ENCODE measurements around the gene CPSF7. TPM values are rescaled to one million over a fixed set of nuclear protein-coding genes. Genes with fewer than 3 reads are reported as not detected.

Gene CPSF7
- total and polyA plus RNA-seq, 3 experiments from 2014 or later, result 32.9 to 140 (median 128) TPM

DNA sequence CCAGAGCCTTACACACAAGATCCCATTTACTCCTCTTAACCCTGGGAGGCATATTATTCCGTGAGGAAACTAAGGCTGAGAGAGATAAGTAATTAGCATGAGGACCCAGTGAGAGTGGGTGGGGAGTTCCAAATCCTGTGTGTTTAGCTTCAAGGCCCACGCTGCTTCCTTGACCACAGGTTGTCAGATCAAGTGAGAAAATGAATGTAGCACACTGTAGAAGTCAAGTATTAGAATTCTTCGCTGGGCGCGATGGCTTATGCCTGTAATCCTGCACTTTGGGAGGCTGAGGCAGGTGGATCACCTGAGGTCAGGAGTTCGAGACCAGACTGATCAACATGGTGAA, 71.9 kb downstream of the CPSF7 start:
- Mint-ChIP-seq H3K4me1 (peaks cover 27 to 40% (median 27%) of the 10 kb centered on the region in 3 donors), H3K27ac (no peak overlapping the region), H3K36me3 (peaks cover 8 to 36% (median 9%) of the 10 kb centered on the region in 3 donors), H3K9me3 (no peaks in the 10 kb centered on the region), H3K27me3 (no peaks in the 10 kb centered on the region), H3K4me3 (peak overlapping the region in 1 of 7 donors; percentile 68)
- no peak overlapping the region for H3K27ac ChIP-seq (ENCODE audit: low read depth, low read length)
- peaks cover 8% of the 10 kb centered on the region for H3K36me3 ChIP-seq (ENCODE audit: insufficient read depth, low read length)
- no peak for DNase-seq
- CTCF ChIA-PET, result interaction anchor here (1.1 to 2.1 kb wide), 3 partner anchors 9 to 25 kb away, joined by 3 to 11 read pairs (median 3); no protein-coding TSS in a partner anchor
- POLR2A ChIA-PET, result no interaction called here
- peaks cover 19% of the 10 kb centered on the region for H3K4me1 ChIP-seq (ENCODE audit: insufficient read depth, low read length)
- H3K9me3 ChIP-seq (ENCODE audit: low read length), result no peaks in the 10 kb centered on the region
- no peak overlapping the region for H3K4me3 ChIP-seq (ENCODE audit: low read length)
- no peaks in the 10 kb centered on the region for H3K27me3 ChIP-seq (ENCODE audit: insufficient read depth, low read length, poor library complexity, severe bottlenecking)

GRCh38 chr11:61357233-61357893, 72.4 kb downstream of the CPSF7 start:
- Histone ChIP-seq H3K27ac (ENCODE audit: low read depth, low read length) (no peak overlapping the region), H3K4me3 (ENCODE audit: low read length) (no peak overlapping the region), H3K4me1 (ENCODE audit: insufficient read depth, low read length) (peaks cover 15% of the 10 kb centered on the region), H3K9me3 (ENCODE audit: low read length) (no peaks in the 10 kb centered on the region), H3K36me3 (ENCODE audit: insufficient read depth, low read length) (peaks cover 8% of the 10 kb centered on the region), H3K27me3 (ENCODE audit: insufficient read depth, low read length, poor library complexity, severe bottlenecking) (no peaks in the 10 kb centered on the region)
- H3K4me1 Mint-ChIP-seq, result peaks cover 22 to 34% (median 22%) of the 10 kb centered on the region in 3 donors
- H3K4me3 Mint-ChIP-seq, result peak overlapping the region in 1 of 7 donors; percentile 68
- peaks cover 9 to 36% (median 11%) of the 10 kb centered on the region in 3 donors for H3K36me3 Mint-ChIP-seq
- DNase-seq, result no peak
- H3K9me3 Mint-ChIP-seq, result no peaks in the 10 kb centered on the region
- ChIA-PET POLR2A (no interaction called here), CTCF (interaction anchor here (1.1 to 2.1 kb wide), 2 partner anchors 21 to 25 kb away, joined by 3 to 11 read pairs; no protein-coding TSS in a partner anchor)
- peak overlapping the region in 2 of 8 donors; percentile 29 to 61 for H3K27ac Mint-ChIP-seq
- H3K27me3 Mint-ChIP-seq, result no peaks in the 10 kb centered on the region

DNA sequence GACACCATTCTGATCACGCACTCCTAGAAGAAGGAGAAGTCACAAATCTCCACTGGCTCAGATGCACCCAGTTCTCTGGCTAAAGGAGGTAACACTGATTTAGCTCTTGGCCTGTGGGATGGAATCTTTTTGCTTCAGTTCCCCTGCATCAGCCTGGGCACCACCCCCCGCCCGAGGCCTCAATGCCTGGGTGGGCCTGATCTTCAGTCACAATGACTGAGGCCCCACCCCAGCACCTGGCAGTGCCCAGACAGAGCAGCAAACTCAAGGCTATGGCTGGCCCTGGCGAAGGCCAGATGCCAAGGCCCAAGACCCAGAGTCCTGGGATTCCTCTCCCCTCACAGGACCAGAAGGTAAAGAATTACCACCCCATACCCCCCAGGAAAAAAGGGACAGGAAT, 73.1 kb downstream of the CPSF7 start:
- Histone ChIP-seq H3K4me1 (ENCODE audit: insufficient read depth, low read length) (peaks cover 15% of the 10 kb centered on the region), H3K4me3 (ENCODE audit: low read length) (no peak overlapping the region), H3K27me3 (ENCODE audit: insufficient read depth, low read length, poor library complexity, severe bottlenecking) (no peaks in the 10 kb centered on the region), H3K36me3 (ENCODE audit: insufficient read depth, low read length) (peaks cover 10% of the 10 kb centered on the region), H3K27ac (ENCODE audit: low read depth, low read length) (no peak overlapping the region), H3K9me3 (ENCODE audit: low read length) (no peaks in the 10 kb centered on the region)
- ChIA-PET POLR2A (no interaction called here), CTCF (no interaction called here)
- DNase-seq, result no peak
- Mint-ChIP-seq H3K9me3 (no peaks in the 10 kb centered on the region), H3K4me3 (no peak overlapping the region), H3K27ac (no peak overlapping the region), H3K27me3 (no peaks in the 10 kb centered on the region), H3K36me3 (peaks cover 9 to 34% (median 11%) of the 10 kb centered on the region in 3 donors), H3K4me1 (peaks cover 19 to 29% (median 19%) of the 10 kb centered on the region in 3 donors)

DNA sequence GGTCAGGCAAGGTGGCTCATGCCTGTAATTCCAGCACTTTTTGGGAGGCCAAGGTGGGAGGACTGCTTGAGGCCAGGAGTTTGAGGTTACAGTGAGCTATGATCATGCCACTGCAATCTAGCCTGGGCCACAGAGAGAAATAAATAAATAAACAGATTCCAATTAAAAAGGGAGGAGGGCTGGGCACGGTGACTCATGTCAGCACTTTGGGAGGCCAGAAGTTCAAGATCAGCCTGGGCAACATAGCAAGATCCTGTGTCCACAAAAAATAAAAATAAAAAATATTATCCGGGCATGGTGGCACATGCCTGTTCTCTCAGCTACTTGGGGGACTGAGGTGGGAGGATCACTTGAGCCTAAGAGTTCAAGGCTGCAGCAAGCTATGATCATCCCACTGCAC, 75.6 kb downstream of the CPSF7 start:
- POLR2A ChIA-PET, result no interaction called here
- Histone ChIP-seq H3K36me3 (ENCODE audit: insufficient read depth, low read length) (peaks cover 18% of the 10 kb centered on the region), H3K27ac (ENCODE audit: low read depth, low read length) (no peak overlapping the region), H3K4me1 (ENCODE audit: insufficient read depth, low read length) (no peaks in the 10 kb centered on the region), H3K27me3 (ENCODE audit: insufficient read depth, low read length, poor library complexity, severe bottlenecking) (no peaks in the 10 kb centered on the region), H3K9me3 (ENCODE audit: low read length) (no peaks in the 10 kb centered on the region), H3K4me3 (ENCODE audit: low read length) (no peak overlapping the region)
- peaks cover 11 to 50% (median 14%) of the 10 kb centered on the region in 3 donors for H3K36me3 Mint-ChIP-seq
- H3K27ac Mint-ChIP-seq, result peak overlapping the region in 1 of 8 donors; percentile 11
- no peaks in the 10 kb centered on the region for H3K27me3 Mint-ChIP-seq
- no peak overlapping the region for H3K4me3 Mint-ChIP-seq
- peaks cover 5 to 11% (median 10%) of the 10 kb centered on the region in 3 donors for H3K4me1 Mint-ChIP-seq
- H3K9me3 Mint-ChIP-seq, result no peaks in the 10 kb centered on the region
- DNase-seq, result no peak
- CTCF ChIA-PET, result interaction anchor here (2.6 to 2.9 kb wide), 2 partner anchors 18 to 31 kb away, joined by 8 to 9 read pairs; no protein-coding TSS in a partner anchor

GRCh38 chr11:61353131-61354067, 76.4 kb downstream of the CPSF7 start:
- H3K36me3 Mint-ChIP-seq, result peaks cover 11 to 58% (median 14%) of the 10 kb centered on the region in 3 donors
- DNase-seq, result no peak
- POLR2A ChIA-PET, result no interaction called here
- peaks cover 5 to 11% (median 10%) of the 10 kb centered on the region in 3 donors for H3K4me1 Mint-ChIP-seq
- no peak overlapping the region for H3K4me3 ChIP-seq (ENCODE audit: low read length)
- H3K4me1 ChIP-seq (ENCODE audit: insufficient read depth, low read length), result no peaks in the 10 kb centered on the region
- no peaks in the 10 kb centered on the region for H3K9me3 ChIP-seq (ENCODE audit: low read length)
- H3K36me3 ChIP-seq (ENCODE audit: insufficient read depth, low read length), result peaks cover 21% of the 10 kb centered on the region
- CTCF ChIA-PET, result interaction anchor here (2.6 to 2.9 kb wide), 2 partner anchors 17 to 32 kb away, joined by 8 to 9 read pairs; no protein-coding TSS in a partner anchor
- no peak overlapping the region for H3K27ac ChIP-seq (ENCODE audit: low read depth, low read length)
- no peaks in the 10 kb centered on the region for H3K27me3 Mint-ChIP-seq
- no peak overlapping the region for H3K4me3 Mint-ChIP-seq
- H3K27ac Mint-ChIP-seq, result peak overlapping the region in 3 of 8 donors; percentile 39 to 79 (median 40)
- no peaks in the 10 kb centered on the region for H3K27me3 ChIP-seq (ENCODE audit: insufficient read depth, low read length, poor library complexity, severe bottlenecking)
- H3K9me3 Mint-ChIP-seq, result no peaks in the 10 kb centered on the region

Other genes with a start within 250 kb of the CPSF7 start
- gene PGA3, start 226.5 kb downstream of the CPSF7 start, total RNA-seq, result not detected
- not detected for gene PGA3, start 226.5 kb downstream of the CPSF7 start, polyA plus RNA-seq
- gene PGA4, start 207.6 kb downstream of the CPSF7 start, total RNA-seq, result not detected
- gene PGA4, start 207.6 kb downstream of the CPSF7 start, polyA plus RNA-seq, result not detected
- not detected for gene PGA5, start 188.8 kb downstream of the CPSF7 start, total RNA-seq
- not detected for gene PGA5, start 188.8 kb downstream of the CPSF7 start, polyA plus RNA-seq
- 10 to 100 TPM; 11.3 to 12.4 TPM for gene VWCE, start 134.7 kb downstream of the CPSF7 start, total RNA-seq
- gene VWCE, start 134.7 kb downstream of the CPSF7 start, polyA plus RNA-seq, result not detected
- 100 to 1,000 TPM; 302 to 307 TPM for gene DDB1, start 96.9 kb downstream of the CPSF7 start, total RNA-seq
- gene DDB1, start 96.9 kb downstream of the CPSF7 start, polyA plus RNA-seq, result 120 TPM
- 10 to 100 TPM; 66.8 to 72.4 TPM for gene TKFC, start 96.7 kb downstream of the CPSF7 start, total RNA-seq
- gene TKFC, start 96.7 kb downstream of the CPSF7 start, polyA plus RNA-seq, result 31.8 TPM
- 10 to 100 TPM; 53.0 to 53.7 TPM for gene CYB561A3, start 68.1 kb downstream of the CPSF7 start, total RNA-seq
- 62.1 TPM for gene CYB561A3, start 68.1 kb downstream of the CPSF7 start, polyA plus RNA-seq
- 10 to 100 TPM; 74.4 to 75.1 TPM for gene TMEM138, start 67.6 kb downstream of the CPSF7 start, total RNA-seq
- 54.3 TPM for gene TMEM138, start 67.6 kb downstream of the CPSF7 start, polyA plus RNA-seq
- 10 to 100 TPM; 16.8 to 17.5 TPM for gene TMEM216, start 37.4 kb downstream of the CPSF7 start, total RNA-seq
- gene TMEM216, start 37.4 kb downstream of the CPSF7 start, polyA plus RNA-seq, result 53.2 TPM
- gene SDHAF2, start 149 bp upstream of the CPSF7 start, total RNA-seq, result 10 to 100 TPM; 48.8 to 49.2 TPM
- 101 TPM for gene SDHAF2, start 149 bp upstream of the CPSF7 start, polyA plus RNA-seq
- gene LRRC10B, start 78.8 kb upstream of the CPSF7 start, total RNA-seq, result not detected
- gene LRRC10B, start 78.8 kb upstream of the CPSF7 start, polyA plus RNA-seq, result not detected
- not detected for gene SYT7, start 151.1 kb upstream of the CPSF7 start, total RNA-seq
- gene SYT7, start 151.1 kb upstream of the CPSF7 start, polyA plus RNA-seq, result not detected